HepG2 (cell line): ENCODE results near the gene KRTAP10-4.

ENCODE experiments used
- EZH2 ChIP-seq: conservative IDR thresholded peaks from 2 replicates; pipeline ENCODE4 v1.6.1; 2012; ENCODE audit warnings: mild to moderate bottlenecking, low read depth, low read length, moderate library complexity
- POLR2A ChIP-seq, 2 experiments: IDR thresholded peaks; 2 replicates each; pipeline ENCODE4 v1.6.1; 2011; ENCODE audit warnings: low read depth in 2 of 2, low read length in 2 of 2, mild to moderate bottlenecking in 1 of 2, moderate library complexity in 1 of 2; ENCODE audit not compliant: insufficient read depth in 1 of 2
- REPIN1 ChIP-seq: sonication (generic); formaldehyde crosslinking; IDR thresholded peaks from 2 replicates; pipeline ENCODE4 v1.8.0; 2022; ENCODE audit warnings: missing genetic modification reagents, low read depth, mild to moderate bottlenecking, borderline replicate concordance
- SETDB1 ChIP-seq: sonication (generic); formaldehyde crosslinking; IDR thresholded peaks from 2 replicates; pipeline ENCODE4 v1.5.1; 2020; ENCODE audit warnings: missing genetic modification reagents, mild to moderate bottlenecking, borderline replicate concordance
- TCF7L2 ChIP-seq: IDR thresholded peaks from 2 replicates; pipeline ENCODE4 v1.6.1; 2011; ENCODE audit warnings: mild to moderate bottlenecking, low read depth, low read length, moderate library complexity
- ZSCAN25 ChIP-seq: sonication (generic); formaldehyde crosslinking; IDR thresholded peaks from 2 replicates; pipeline ENCODE4 v1.8.0; 2022; ENCODE audit warnings: mild to moderate bottlenecking, missing genetic modification reagents

GRCh38 chr21:44603109-44603875 lies 29.8 kb downstream of the KRTAP10-4 start:
- TF ChIP-seq EZH2 (no peak), TCF7L2 (no peak), POLR2A (IDR thresholded peaks at IDR 0.05; ENCODE audit: insufficient read depth in 1 of 2, low read depth in 2 of 2, low read length in 2 of 2) (no peak), ZSCAN25 (CRISPR knock-in tag) (no peak), SETDB1 (CRISPR knock-in tag) (no peak), REPIN1 (no peak)
